Measurements from ENCODE around the gene UPK3BL2.
"Not testable (repeated sequence)": the region's sequence is repeated elsewhere in the genome, so short reads cannot be mapped to it uniquely, and the experiment has no call there.

DNA sequence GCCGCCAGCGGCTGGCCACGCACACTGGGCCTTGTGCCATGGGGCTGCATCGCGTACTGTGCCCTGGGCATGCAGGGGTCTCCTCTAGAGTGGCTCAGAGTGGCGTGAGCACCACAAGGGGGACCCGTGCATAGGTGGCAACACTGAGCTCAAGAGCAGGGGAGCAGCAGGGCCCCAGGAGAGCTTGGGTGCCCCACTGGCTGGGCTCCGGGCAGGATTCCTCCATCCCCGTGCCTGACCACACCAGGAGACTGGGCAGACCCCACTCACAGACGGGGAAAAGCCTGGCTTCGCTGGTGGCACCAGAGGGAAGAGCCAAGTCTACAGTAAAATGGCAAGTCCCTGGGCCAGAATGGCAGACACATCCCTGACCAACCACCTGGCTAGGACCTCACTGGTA lies 25.1 kb upstream of the UPK3BL2 start:
- TF ChIP-seq, protein P1, sequence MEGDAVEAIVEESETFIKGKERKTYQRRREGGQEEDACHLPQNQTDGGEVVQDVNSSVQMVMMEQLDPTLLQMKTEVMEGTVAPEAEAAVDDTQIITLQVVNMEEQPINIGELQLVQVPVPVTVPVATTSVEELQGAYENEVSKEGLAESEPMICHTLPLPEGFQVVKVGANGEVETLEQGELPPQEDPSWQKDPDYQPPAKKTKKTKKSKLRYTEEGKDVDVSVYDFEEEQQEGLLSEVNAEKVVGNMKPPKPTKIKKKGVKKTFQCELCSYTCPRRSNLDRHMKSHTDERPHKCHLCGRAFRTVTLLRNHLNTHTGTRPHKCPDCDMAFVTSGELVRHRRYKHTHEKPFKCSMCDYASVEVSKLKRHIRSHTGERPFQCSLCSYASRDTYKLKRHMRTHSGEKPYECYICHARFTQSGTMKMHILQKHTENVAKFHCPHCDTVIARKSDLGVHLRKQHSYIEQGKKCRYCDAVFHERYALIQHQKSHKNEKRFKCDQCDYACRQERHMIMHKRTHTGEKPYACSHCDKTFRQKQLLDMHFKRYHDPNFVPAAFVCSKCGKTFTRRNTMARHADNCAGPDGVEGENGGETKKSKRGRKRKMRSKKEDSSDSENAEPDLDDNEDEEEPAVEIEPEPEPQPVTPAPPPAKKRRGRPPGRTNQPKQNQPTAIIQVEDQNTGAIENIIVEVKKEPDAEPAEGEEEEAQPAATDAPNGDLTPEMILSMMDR (IDR thresholded peaks at IDR 0.05 in 8 of 11, conservative IDR thresholded peaks at IDR 0.05 in 3 of 11): not testable (repeated sequence)
- TF ChIP-seq POLR2A (IDR thresholded peaks at IDR 0.05): not testable (repeated sequence)

Measured in spleen (tissue), 7 donors.